HG03196 (cell line): Measurements from ENCODE around the gene FRAS1.
"Not testable (repeated sequence)": the region's sequence is repeated elsewhere in the genome, so short reads cannot be mapped to it uniquely, and the experiment has no call there.

Experiments
- ATAC-seq: cut with Tn5 transposase; IDR thresholded peaks from one replicate; pipeline ENCODE4 v1.9.1; 2021; ENCODE audit not compliant: unreplicated experiment

FRAS1 gene

DNA sequence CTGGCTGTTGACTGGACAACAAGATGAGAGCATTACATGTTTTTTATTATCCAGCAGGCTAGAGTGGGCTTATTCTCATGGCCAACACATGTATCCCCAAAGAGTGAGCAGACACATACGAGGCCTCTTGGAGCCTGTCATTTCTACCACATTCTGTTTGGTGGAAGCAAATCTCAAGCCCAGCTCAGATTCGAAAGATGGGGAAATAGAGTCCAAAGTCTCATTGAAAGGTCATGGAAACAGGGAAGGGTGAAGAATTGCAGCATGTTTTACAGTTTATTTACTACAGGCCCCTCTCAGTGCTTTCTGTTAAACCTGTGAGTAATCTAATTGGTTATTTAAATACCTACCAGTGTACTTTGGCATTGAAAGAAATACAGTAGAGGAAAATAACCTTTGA lies 108.6 kb downstream of the FRAS1 start:
- no peak for ATAC-seq

- no peak for ATAC-seq
These were observed 109.5 kb downstream of the FRAS1 start for GRCh38 chr4:78166622-78167021.

- no peak for ATAC-seq
These were observed 110.4 kb downstream of the FRAS1 start for GRCh38 chr4:78167510-78167909.

- no peak for ATAC-seq
These were observed 110.9 kb downstream of the FRAS1 start for GRCh38 chr4:78168029-78168428.

DNA sequence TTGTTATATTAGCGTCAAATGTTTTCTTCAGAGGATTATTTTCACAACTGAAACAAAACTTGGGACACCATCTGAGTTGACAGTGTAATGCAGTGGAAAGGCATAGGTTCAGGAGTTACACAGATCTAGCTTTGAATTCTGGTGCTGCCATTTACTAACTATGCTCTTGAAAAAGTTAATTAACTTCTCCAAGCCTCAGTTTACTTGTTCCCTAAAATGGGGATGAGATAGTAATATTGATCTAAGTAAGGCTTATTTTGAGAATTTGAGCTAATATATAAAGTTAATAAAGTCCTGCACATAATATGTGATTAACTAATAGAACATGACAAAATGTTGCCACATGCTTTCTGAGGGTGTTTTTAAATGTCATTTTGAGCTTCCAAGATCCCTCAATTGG lies 112.6 kb downstream of the FRAS1 start:
- ATAC-seq = no peak

GRCh38 chr4:78171482-78171881 lies 114.4 kb downstream of the FRAS1 start:
- ATAC-seq = no peak

DNA sequence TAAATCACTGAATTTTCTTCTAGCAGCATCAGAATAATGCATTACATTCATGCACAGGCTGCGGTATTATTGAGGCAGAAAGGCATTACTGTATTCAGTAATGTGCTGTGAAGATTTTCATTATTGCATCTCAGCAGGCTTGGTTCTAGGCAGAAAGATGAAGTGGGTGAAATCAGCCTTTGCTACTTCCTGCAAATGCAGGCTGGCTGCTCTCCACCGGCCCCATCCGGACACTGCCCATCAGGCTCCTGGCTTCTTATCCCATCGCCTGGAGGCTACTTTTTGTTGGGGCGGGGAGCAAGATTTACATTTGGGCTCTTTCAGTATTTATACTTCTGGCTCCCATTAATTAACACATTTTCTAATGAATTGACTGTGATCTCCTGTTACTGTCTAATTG lies 117.8 kb downstream of the FRAS1 start:
- ATAC-seq = no peak

GRCh38 chr4:78179196-78179595 lies 122.1 kb downstream of the FRAS1 start:
- ATAC-seq = no peak

DNA sequence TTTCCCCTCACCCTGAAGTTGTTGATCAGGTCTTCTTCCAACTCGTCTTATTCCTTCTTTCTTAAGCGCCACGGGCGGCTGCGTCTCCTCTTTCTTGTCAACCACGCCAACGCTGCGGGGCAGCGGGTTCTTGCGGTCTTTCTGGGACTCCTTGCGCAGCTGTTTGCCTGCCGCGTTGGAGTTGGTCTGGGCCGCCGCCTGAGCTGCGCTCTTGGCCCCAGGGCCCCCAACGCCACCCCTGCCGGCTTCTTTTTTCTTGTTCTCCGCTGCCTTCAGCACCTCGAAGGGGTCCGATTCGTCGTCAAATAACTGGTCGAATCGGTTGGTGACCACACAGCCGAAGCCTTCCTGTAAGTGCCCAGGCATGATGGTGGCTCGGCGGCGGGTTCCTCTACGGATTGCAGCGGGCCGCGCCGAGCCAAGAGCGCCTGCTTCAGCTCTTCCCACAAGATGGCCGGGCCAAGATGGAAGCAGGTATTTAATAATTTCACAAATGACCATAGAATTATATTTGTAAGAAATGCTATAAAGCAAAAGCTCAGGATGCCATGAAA lies 124.6 kb downstream of the FRAS1 start:
- not testable (repeated sequence) for ATAC-seq

GRCh38 chr4:78184584-78184983 lies 127.5 kb downstream of the FRAS1 start:
- no peak for ATAC-seq

GRCh38 chr4:78185117-78185516 lies 128.0 kb downstream of the FRAS1 start:
- no peak for ATAC-seq

- ATAC-seq = no peak
These were observed 129.7 kb downstream of the FRAS1 start for GRCh38 chr4:78186597-78187543.

- no peak for ATAC-seq
These were observed 132.9 kb downstream of the FRAS1 start for GRCh38 chr4:78190068-78190467.

GRCh38 chr4:78190595-78190994 lies 133.5 kb downstream of the FRAS1 start:
- no peak for ATAC-seq

DNA sequence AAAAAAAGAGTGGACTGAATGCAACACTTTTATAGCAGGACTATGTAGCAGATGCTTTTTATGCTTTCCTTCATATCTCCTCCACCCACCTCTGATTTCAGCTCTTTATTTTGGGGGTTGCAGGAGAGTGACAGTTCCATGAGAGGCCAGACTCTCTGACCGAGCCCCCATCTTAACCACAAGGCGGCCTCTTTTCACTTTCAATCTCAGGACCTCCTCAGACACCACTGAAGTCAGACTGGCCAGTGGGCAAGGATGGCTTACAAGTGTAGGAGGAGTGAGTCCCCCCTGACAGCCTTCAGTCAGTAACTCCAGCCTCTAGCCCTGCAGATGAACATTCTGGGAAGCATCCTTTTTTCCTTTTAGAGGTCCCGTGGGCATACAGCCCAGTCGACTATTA lies 140.8 kb downstream of the FRAS1 start:
- ATAC-seq = no peak

DNA sequence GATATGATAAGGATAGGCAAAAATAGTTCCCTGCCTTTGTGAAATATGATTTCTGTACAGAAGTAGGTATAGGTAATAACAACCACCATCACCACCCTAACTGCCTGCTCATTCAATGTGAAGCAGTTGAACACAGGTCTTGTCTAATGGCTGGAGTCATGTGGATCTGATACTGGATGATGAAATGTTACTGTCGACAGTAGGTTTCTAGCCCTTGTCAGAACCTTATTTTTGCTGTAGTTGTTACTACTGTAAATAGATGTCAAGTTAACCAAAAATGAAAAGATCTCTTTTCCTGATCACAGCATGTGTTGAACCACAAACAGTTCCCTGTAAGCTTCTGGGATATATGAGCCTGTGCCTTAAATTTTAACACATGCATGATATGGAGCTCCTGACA lies 142.9 kb downstream of the FRAS1 start:
- ATAC-seq = no peak

DNA sequence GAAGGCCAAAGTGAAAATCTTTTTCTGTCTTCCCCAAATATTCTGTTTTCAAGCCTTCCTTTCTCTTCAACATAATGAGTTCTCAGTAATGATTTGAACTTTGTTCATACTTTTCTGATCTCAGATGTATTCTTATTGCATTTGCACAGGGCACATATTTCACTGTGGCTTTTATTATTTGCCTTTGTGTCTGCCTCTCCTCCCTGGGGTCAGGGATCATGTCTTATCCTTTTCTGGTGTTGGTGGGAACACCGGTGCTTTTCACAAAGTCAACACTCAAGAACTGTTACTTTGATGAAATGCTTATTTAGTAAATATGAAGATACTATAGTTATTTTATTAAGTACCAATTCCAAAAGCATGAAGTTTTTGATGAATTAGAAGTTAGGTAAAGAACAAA lies 143.8 kb downstream of the FRAS1 start:
- ATAC-seq = no peak

DNA sequence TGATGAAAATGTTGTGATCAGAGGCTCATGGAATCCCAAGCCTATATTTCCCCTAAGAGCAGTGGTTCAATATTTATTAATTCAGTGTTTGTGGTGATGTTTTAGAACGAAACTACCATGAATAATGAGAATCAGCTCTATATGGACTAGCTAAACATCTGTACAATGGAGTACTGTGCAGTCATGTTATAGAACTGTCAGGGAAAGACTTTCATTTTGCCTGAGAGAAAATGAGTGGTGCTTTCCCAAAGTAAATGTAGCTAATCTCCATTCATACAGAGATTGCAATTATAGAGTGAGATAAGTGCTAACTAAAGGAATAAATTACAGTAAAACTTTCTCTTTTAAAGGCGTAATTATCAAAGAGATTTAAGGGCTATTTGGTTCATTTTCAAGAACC lies 147.1 kb downstream of the FRAS1 start:
- no peak for ATAC-seq

DNA sequence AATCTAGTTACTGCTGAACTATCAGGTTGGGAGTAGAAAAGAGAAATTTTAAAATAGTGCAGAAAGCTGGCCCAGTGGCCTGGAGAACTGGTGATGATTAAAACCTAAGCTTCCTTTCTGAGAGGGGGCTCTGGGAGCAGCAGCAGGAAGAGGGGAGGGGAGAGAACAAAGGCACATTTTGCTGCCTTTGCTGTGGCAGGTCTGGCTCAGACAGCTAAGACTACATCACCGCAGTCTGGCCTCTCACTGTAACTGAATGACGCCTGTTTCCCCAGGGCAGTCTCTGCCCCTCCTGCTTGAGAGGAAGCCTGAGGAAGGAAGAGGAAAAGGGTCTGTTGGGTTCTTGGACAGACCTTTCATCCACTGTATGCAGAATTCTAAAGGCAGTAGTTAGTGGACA lies 148.5 kb downstream of the FRAS1 start:
- ATAC-seq = no peak

GRCh38 chr4:78207541-78207940 lies 150.4 kb downstream of the FRAS1 start:
- no peak for ATAC-seq

DNA sequence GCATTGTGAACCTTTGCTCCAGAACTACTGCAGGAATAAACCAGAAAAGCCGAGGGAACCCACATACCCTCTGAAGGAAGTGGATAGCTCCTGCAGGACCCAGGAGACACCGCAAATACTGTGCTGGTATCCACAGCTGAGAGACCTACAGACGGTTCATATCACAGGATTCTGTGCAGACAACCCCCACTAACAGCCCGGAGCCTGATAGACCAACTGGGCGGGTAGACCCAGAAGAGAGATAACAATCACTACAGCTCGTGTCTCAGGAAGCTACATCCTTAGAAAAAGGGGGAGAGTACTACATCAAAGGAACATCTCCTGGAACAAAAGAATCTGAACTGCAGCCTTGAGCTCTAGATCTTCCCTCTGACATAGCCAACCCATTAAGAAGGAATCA lies 150.8 kb downstream of the FRAS1 start:
- no peak for ATAC-seq

DNA sequence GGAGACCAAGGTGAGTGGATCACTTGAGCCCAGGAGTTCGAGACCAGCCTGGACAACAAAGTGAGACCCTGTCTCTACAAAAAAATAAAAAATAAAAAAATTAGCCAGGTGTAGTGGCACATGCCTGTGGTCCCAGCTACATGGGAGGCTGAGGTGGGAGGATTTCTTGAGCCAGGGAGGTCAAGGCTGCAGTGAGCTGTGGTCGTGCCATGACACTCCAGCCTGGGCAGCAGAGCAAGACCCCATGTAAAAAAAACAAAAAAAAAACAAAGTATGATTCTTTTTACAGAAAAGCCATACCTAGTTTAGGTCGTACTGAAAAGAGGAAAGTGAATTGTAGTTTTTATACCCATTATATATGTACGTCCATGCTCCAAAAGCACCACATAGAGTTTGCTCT lies 151.8 kb downstream of the FRAS1 start:
- ATAC-seq = not testable (repeated sequence)
